Heart left ventricle (tissue), 13 donors: ENCODE measurements around the gene KCNQ1.

ENCODE experiments used
- POLR2A ChIP-seq, 2 donors: fragments of 450-650 bp; IDR thresholded peaks; one replicate each; pipeline ENCODE4 v1.6.1; 2017; ENCODE audit warnings: antibody characterized with exemption in 2 of 2, mild to moderate bottlenecking in 2 of 2, moderate library complexity in 2 of 2
- TF ChIP-seq, protein P1 (sequence below), 12 donors: fragments of 200-600 bp; sonication (generic) in 4 of 12; IDR thresholded peaks; one replicate each; pipeline versions ENCODE4 v1.5.0 to v1.8.0; 2018 to 2022; ENCODE audit warnings: antibody characterized with exemption in 12 of 12, mild to moderate bottlenecking in 5 of 12
- donor health status: ischemic (EF 13 %, LVEDD 7.1; RV severe dilation, severe dysfunction).
- donor health status: DM: no; HTN: yes; CAD: no.
- donor health status: DM: no; HTN: no; CAD: no.
- donor health status: ischemic (EF 25% LVEDD 6.9; RV normal size, moderate dysfunction).
- donor health status: ischemic (EF 25% LVEDD 5.7; RV mildly dilated, moderate dysfunction).
- donor health status: ischemic (EF 35%, LVEDD 5.7; RV mildly dilated, moderate dysfunction).
- donor health status: nonischemic (EF 11% LVEDD 7.7; RV severe dilation, severe dysfunction).
- donor health status: DM: yes; HTN: yes; CAD: no.
- donor health status: PGD.
- donor health status: ischemic (EF 29% LVEDD 5.4; RV normal size, mild dysfunction).
- donor health status: nonischemic (EF 23%, LVEDD 6.1; RV moderate dilation, normal function).

GRCh38 chr11:2672553-2673249 is 227.9 kb downstream of the KCNQ1 start:
- TF ChIP-seq, protein P1, sequence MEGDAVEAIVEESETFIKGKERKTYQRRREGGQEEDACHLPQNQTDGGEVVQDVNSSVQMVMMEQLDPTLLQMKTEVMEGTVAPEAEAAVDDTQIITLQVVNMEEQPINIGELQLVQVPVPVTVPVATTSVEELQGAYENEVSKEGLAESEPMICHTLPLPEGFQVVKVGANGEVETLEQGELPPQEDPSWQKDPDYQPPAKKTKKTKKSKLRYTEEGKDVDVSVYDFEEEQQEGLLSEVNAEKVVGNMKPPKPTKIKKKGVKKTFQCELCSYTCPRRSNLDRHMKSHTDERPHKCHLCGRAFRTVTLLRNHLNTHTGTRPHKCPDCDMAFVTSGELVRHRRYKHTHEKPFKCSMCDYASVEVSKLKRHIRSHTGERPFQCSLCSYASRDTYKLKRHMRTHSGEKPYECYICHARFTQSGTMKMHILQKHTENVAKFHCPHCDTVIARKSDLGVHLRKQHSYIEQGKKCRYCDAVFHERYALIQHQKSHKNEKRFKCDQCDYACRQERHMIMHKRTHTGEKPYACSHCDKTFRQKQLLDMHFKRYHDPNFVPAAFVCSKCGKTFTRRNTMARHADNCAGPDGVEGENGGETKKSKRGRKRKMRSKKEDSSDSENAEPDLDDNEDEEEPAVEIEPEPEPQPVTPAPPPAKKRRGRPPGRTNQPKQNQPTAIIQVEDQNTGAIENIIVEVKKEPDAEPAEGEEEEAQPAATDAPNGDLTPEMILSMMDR (IDR thresholded peaks at IDR 0.05): no peak
- TF ChIP-seq POLR2A (IDR thresholded peaks at IDR 0.05): no peak
